Uterus (tissue), 4 donors: Measurements from ENCODE around the gene RAB11FIP3. TPM values are rescaled to one million over a fixed set of nuclear protein-coding genes. Genes with fewer than 3 reads are reported as not detected.

Source experiments
- DNase-seq, 2 donors: peaks; one replicate each; pipeline ENCODE4 v3.0.0-alpha.2; 2019 to 2020
- H3K27ac ChIP-seq, 2 donors: fragments of 200-600 bp; sonication (generic); 1 replicate in 1 of 2; 2 replicates in 1 of 2; pipeline ENCODE4 v1.5.1; 2016 to 2018
- H3K27me3 ChIP-seq, 2 donors: fragments of 200-600 bp; sonication (generic); one replicate each; pipeline ENCODE4 v1.5.1; 2018 to 2019; ENCODE audit warnings: control low read depth in 1 of 2
- H3K36me3 ChIP-seq, 2 donors: fragments of 200-600 bp; sonication (generic); one replicate each; pipeline ENCODE4 v1.5.1; 2019; ENCODE audit warnings: control low read depth in 1 of 2
- H3K4me1 ChIP-seq, 2 donors: fragments of 200-600 bp; sonication (generic); one replicate each; pipeline ENCODE4 v1.5.1; 2018 to 2019; ENCODE audit warnings: control low read depth in 1 of 2
- H3K4me3 ChIP-seq, 2 donors: fragments of 200-600 bp; sonication (generic); 1 replicate in 1 of 2; 2 replicates in 1 of 2; pipeline ENCODE4 v1.5.1; 2018 to 2019; ENCODE audit warnings: mild to moderate bottlenecking in 1 of 2
- H3K9me3 ChIP-seq, 2 donors: fragments of 200-600 bp; sonication (generic); one replicate each; pipeline ENCODE4 v1.5.1; 2019; ENCODE audit warnings: control low read depth in 1 of 2
- CTCF ChIP-seq, 4 experiments: fragments of 200-600 bp in 2 of 4; fragments of 450-650 bp in 2 of 4; sonication (generic) in 2 of 4; IDR thresholded peaks; one replicate each; pipeline ENCODE4 v1.5.1; 2016 to 2019; ENCODE audit warnings: antibody characterized with exemption in 4 of 4, mild to moderate bottlenecking in 2 of 4, moderate library complexity in 1 of 4
- POLR2A ChIP-seq, 2 donors: fragments of 450-650 bp; IDR thresholded peaks; one replicate each; pipeline ENCODE4 v1.6.1; 2016; ENCODE audit warnings: antibody characterized with exemption in 2 of 2, mild to moderate bottlenecking in 1 of 2, moderate library complexity in 1 of 2
- intact Hi-C: fragments of 100-400 bp; cut with DNase I; formaldehyde crosslinking; loops from one replicate; pipeline ENCODE4 v1.15.1; 2023; ENCODE audit warnings: low total_unique reads
- total RNA-seq, 4 donors: library from RNA; depleted of rRNA in 3 of 4; stranded (reverse); fragments of >200 nt in 3 of 4; gene quantifications; one replicate each; pipeline versions ENCODE4 v1.1.0 to v1.2.4, GENCODE V29; 2014 to 2023
- donor health status: DM: yes; HTN: yes; CAD: no.

The RAB11FIP3 gene
- total RNA-seq, 4 donors from 2014 or later: 10.5 to 75.0 (median 49.4) TPM

- H3K4me3 ChIP-seq: no peak overlapping the region
- DNase-seq: no peak
- H3K36me3 ChIP-seq: no peaks in the 10 kb centered on the region
- H3K27ac ChIP-seq: no peak overlapping the region
- H3K9me3 ChIP-seq: no peaks in the 10 kb centered on the region
- TF ChIP-seq CTCF (IDR thresholded peaks at IDR 0.05) (no peak), POLR2A (IDR thresholded peaks at IDR 0.05) (no peak)
- H3K4me1 ChIP-seq: no peaks in the 10 kb centered on the region
- intact Hi-C loops: no loop called here
- H3K27me3 ChIP-seq: no peaks in the 10 kb centered on the region
Observed at GRCh38 chr16:471353-472198, 46.1 kb downstream of the RAB11FIP3 start.

DNA sequence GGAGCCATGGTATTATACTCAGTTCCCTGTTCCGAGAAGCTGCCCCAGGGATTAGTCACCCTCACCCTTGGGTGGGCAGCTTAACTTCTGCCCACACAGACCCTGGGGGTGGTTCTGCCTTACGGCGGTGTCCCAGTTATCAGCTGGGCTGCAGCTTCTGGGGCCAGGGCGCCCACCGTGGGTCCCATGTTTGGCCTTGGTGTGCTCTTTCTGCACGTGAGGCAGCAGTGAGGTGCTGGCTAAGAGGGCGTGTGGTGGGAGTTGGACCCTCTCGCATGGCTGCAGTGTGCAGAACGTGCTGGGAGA, 46.7 kb downstream of the RAB11FIP3 start:
- no peaks in the 10 kb centered on the region for H3K9me3 ChIP-seq
- H3K4me3 ChIP-seq: no peak overlapping the region
- no peak overlapping the region for H3K27ac ChIP-seq
- H3K36me3 ChIP-seq: no peaks in the 10 kb centered on the region
- no peaks in the 10 kb centered on the region for H3K4me1 ChIP-seq
- intact Hi-C loops: no loop called here
- no peak for TF ChIP-seq CTCF (IDR thresholded peaks at IDR 0.05)
- no peak for TF ChIP-seq POLR2A (IDR thresholded peaks at IDR 0.05)
- no peaks in the 10 kb centered on the region for H3K27me3 ChIP-seq
- DNase-seq: no peak

DNA sequence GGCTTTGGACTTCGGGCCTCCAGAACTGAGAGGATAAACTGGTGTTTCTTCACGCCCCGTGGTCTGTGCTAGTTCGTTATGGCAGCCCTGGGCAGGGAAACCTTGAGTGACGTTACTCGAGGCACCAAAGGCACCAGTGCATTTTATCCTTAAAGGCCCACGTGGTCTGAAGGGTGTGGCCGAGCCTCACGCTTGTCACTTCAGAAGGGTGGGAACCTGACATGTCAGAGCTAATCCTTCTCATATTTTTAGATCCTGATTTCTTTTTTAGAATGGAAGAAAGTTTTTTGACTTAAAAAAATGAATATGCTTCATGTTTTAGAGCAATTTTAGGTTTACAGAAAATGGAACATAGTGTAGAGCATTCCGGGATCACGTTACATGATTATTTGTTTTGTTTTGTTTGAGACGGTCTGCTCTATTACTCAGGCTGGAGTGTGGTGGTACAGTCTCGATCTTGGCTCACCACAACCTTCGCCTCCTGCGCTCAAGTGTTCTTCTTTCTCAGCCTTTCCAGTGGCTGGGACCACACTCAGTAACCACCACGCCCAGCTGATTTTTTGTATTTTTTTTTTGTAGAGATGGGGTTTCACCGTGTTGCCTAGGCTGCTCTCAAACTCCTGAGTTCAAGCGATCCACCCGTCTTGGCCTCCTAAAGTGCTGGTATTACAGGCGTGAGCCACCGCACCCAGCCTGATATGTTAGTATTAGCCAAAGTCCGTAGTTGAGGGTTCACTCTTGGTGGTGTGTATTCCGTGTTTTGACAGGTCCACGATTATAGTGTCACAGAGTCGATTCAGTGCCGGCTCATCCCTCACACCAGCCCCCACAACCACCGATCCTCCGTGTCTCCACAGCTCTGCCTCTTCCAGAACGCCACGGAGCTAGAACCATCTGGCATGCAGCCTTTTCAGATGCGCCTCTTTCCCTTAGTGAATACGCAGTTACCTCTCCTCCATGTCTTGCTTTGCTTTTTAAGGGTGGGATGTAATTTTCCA, 47.9 kb downstream of the RAB11FIP3 start:
- intact Hi-C loops: no loop called here

DNA sequence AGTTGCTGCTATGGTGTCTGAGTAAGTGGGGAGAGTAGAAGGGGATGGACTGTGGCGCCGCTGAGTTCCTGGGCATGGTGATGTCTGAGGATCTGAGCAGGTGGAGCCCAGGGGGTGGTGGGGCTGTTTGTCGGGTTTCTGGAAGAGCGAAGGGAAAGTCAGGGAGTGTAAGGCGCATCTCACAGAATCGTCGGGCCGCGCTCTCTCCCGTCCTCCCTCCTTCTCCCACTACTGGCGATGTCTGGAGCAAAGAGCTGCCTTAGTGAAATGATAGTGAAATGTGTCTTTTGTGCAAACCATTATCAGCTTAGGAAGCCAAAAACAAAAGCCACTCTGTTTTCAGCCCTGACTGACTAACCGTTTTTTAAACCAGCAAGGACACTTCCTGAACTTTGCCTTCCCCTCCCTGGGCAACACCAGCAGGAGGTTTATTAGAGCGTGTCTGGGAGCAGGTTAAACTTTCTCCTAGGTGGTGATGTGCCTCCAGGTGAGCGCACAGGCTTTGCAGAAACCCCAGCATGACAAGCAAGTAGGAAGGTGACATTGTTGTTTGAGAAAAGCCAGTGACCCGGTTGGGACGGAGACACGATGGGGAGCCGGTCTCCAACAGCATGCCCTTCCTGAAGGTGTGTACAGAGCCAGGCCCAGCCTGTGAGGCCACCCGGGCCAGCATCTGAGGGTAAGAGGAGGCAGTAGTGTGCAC, 49.1 kb downstream of the RAB11FIP3 start:
- Histone ChIP-seq H3K4me1 (no peaks in the 10 kb centered on the region), H3K27me3 (no peaks in the 10 kb centered on the region), H3K27ac (no peak overlapping the region), H3K36me3 (no peaks in the 10 kb centered on the region), H3K4me3 (no peak overlapping the region), H3K9me3 (no peaks in the 10 kb centered on the region)
- TF ChIP-seq CTCF (IDR thresholded peaks at IDR 0.05) (no peak), POLR2A (IDR thresholded peaks at IDR 0.05) (no peak)
- DNase-seq: no peak
- intact Hi-C loops: no loop called here

More for the DNA sequence above, 47.9 kb downstream of the RAB11FIP3 start:
- H3K4me1 ChIP-seq: no peaks in the 10 kb centered on the region
- TF ChIP-seq CTCF (IDR thresholded peaks at IDR 0.05) (no peak), POLR2A (IDR thresholded peaks at IDR 0.05) (no peak)
- no peak for DNase-seq
- H3K27ac ChIP-seq: no peak overlapping the region
- H3K4me3 ChIP-seq: no peak overlapping the region
- H3K36me3 ChIP-seq: no peaks in the 10 kb centered on the region
- no peaks in the 10 kb centered on the region for H3K9me3 ChIP-seq
- no peaks in the 10 kb centered on the region for H3K27me3 ChIP-seq
